HG03175 (cell line): Measurements from ENCODE around the gene HOXA10.

Source experiments
- ATAC-seq: cut with Tn5 transposase; IDR thresholded peaks from one replicate; pipeline ENCODE4 v1.9.1; 2021; ENCODE audit warnings: mild to moderate bottlenecking, moderate library complexity; ENCODE audit not compliant: unreplicated experiment

HOXA10 gene

GRCh38 chr7:27168265-27168947 is 5.7 kb downstream of the HOXA10 start:
- ATAC-seq: no peak

- no peak for ATAC-seq
These were observed 6.2 kb downstream of the HOXA10 start for GRCh38 chr7:27167916-27168264.

GRCh38 chr7:27166531-27167505 is 7.3 kb downstream of the HOXA10 start:
- no peak for ATAC-seq

- ATAC-seq: no peak
These were observed 8.1 kb downstream of the HOXA10 start for GRCh38 chr7:27165996-27166530.

GRCh38 chr7:27165089-27165995 is 8.8 kb downstream of the HOXA10 start, which contains the start of gene HOXA9:
Gene HOXA9, minus strand, starts transcription at chr7:27165537. Its CDS starts 80 bp downstream, at chr7:27165457.
- no peak for ATAC-seq

GRCh38 chr7:27164367-27165088 is 9.6 kb downstream of the HOXA10 start:
- no peak for ATAC-seq

GRCh38 chr7:27164045-27164366 is 10.1 kb downstream of the HOXA10 start:
- no peak for ATAC-seq

- no peak for ATAC-seq
These were observed 10.7 kb downstream of the HOXA10 start for GRCh38 chr7:27163288-27164044.

GRCh38 chr7:27162561-27163287 is 11.4 kb downstream of the HOXA10 start:
- no peak for ATAC-seq

- no peak for ATAC-seq
These were observed 12.2 kb downstream of the HOXA10 start for GRCh38 chr7:27161721-27162560.

GRCh38 chr7:27161214-27161720 is 12.9 kb downstream of the HOXA10 start:
- no peak for ATAC-seq

GRCh38 chr7:27160546-27161213 is 13.4 kb downstream of the HOXA10 start:
- ATAC-seq: peak; percentile 50

- no peak for ATAC-seq
These were observed 14.0 kb downstream of the HOXA10 start for GRCh38 chr7:27160145-27160545.

GRCh38 chr7:27159266-27160144 is 14.6 kb downstream of the HOXA10 start:
- ATAC-seq: no peak

GRCh38 chr7:27158436-27159265 is 15.5 kb downstream of the HOXA10 start:
- no peak for ATAC-seq
